Osteocyte (in vitro differentiated cells): Measurements from ENCODE around the gene AHNAK2. TPM values are rescaled to one million over a fixed set of nuclear protein-coding genes. Genes with fewer than 3 reads are reported as not detected.

Experiments used
- DNase-seq: peaks from one replicate; pipeline ENCODE4 v3.0.0; 2021; ENCODE audit warnings: mixed read lengths; ENCODE audit not compliant: unreplicated experiment; ENCODE audit errors: extremely low spot score
- H3K27ac Mint-ChIP-seq: one replicate; pipeline ENCODE4 v1.8.0; 2021; ENCODE audit warnings: mild to moderate bottlenecking, mixed read lengths; ENCODE audit not compliant: unreplicated experiment
- H3K27me3 Mint-ChIP-seq: one replicate; pipeline ENCODE4 v1.8.0; 2021; ENCODE audit warnings: mixed read lengths; ENCODE audit not compliant: unreplicated experiment
- H3K36me3 Mint-ChIP-seq: one replicate; pipeline ENCODE4 v1.8.0; 2021; ENCODE audit warnings: mixed read lengths; ENCODE audit not compliant: unreplicated experiment
- H3K4me1 Mint-ChIP-seq: one replicate; pipeline ENCODE4 v1.8.0; 2021; ENCODE audit warnings: mixed read lengths; ENCODE audit not compliant: unreplicated experiment
- H3K4me3 Mint-ChIP-seq: one replicate; pipeline ENCODE4 v1.8.0; 2021; ENCODE audit warnings: mild to moderate bottlenecking, moderate library complexity, mixed read lengths; ENCODE audit not compliant: unreplicated experiment
- H3K9me3 Mint-ChIP-seq: one replicate; pipeline ENCODE4 v1.8.0; 2021; ENCODE audit warnings: mixed read lengths; ENCODE audit not compliant: unreplicated experiment
- CTCF ChIP-seq: fragments of 200-600 bp; sonication (generic); IDR thresholded peaks from 2 replicates; pipeline ENCODE4 v1.5.0; 2021; ENCODE audit warnings: antibody characterized with exemption, mild to moderate bottlenecking, moderate library complexity
- total RNA-seq: library from RNA; stranded (reverse); gene quantifications from 2 replicates; pipeline ENCODE4 v1.2.1, GENCODE V29; 2021

Gene AHNAK2
- total RNA-seq, 1 donor from 2014 or later, result 145 TPM

DNA sequence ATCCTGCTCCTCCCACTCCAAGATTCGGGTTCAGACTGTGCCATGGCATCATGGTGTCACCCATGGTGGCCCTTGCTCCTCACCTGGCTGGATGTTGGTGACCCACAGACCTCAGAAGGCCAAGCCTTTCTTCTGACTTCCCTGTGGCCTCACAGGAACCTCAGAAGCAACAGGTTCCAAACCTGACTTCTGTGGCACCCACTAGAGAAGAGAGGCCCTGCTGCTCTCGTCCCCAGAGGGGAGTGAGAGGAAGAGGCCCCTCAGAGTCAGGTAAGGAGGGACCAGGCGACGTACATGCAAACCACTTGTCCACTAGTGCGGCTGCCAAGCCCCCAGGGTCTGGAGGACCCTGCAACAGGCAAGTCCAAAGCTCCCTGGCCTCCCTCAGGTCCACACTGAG is 17.9 kb upstream of the AHNAK2 start:
- TF ChIP-seq CTCF, result no peak
- H3K36me3 Mint-ChIP-seq, result peaks cover 17% of the 10 kb centered on the region
- peaks cover 6% of the 10 kb centered on the region for H3K9me3 Mint-ChIP-seq
- no peak for DNase-seq
- peak overlapping the region; percentile 23 for H3K27ac Mint-ChIP-seq
- H3K4me1 Mint-ChIP-seq, result no peaks in the 10 kb centered on the region
- H3K27me3 Mint-ChIP-seq, result no peaks in the 10 kb centered on the region
- no peak overlapping the region for H3K4me3 Mint-ChIP-seq

DNA sequence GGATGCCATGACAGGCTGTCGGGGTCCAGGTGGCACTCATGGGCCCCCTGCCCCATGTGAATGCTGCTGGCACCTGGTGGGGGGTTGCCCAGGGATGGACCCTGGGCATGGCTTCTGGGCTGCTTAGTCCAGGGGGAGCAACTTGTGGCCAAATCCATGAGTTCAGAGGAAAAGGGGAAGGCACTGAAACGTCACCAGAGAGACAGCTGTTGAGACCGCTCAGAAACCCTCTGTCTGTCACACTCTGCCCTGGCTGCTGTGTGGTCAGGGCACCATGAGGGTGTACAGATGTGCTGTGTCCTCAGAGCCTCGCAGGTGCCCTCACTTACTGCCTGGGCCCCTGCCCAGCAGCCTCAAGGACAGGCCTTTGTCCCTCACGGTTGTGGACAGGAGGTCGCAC is 16.8 kb upstream of the AHNAK2 start:
- TF ChIP-seq CTCF, result no peak
- Mint-ChIP-seq H3K4me1 (no peaks in the 10 kb centered on the region), H3K27ac (peak overlapping the region; percentile 38), H3K4me3 (no peak overlapping the region), H3K27me3 (no peaks in the 10 kb centered on the region), H3K36me3 (peaks cover 17% of the 10 kb centered on the region), H3K9me3 (peaks cover 5% of the 10 kb centered on the region)
- DNase-seq, result no peak

- no peak for TF ChIP-seq CTCF
Observed at GRCh38 chr14:104993808-104994591, 15.8 kb upstream of the AHNAK2 start.

DNA sequence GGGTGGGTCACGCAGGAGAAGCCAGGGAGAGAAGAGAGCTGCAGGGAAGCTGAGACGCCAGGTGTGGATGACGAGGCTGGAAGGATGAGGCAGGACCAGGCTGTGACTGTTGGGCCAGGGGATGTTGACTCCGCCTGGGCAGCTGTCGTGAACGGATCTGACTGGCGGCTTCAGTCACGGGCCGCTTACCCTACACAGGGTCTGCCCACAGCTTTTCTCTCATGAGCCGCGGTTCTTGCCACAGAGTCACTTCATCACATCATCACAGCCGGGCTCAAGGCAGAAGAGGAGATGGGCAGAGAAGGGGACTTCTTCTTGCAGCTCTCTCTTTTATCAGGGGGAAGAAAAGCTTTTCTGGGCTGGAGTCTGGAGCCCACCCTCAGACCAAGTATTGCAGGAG is 15.1 kb upstream of the AHNAK2 start:
- H3K4me1 Mint-ChIP-seq, result no peaks in the 10 kb centered on the region
- H3K9me3 Mint-ChIP-seq, result no peaks in the 10 kb centered on the region
- DNase-seq, result no peak
- H3K27ac Mint-ChIP-seq, result no peak overlapping the region
- H3K27me3 Mint-ChIP-seq, result no peaks in the 10 kb centered on the region
- H3K36me3 Mint-ChIP-seq, result peaks cover 11% of the 10 kb centered on the region
- no peak overlapping the region for H3K4me3 Mint-ChIP-seq
- TF ChIP-seq CTCF, result no peak

More at GRCh38 chr14:104993808-104994591, 15.8 kb upstream of the AHNAK2 start:
- H3K27ac Mint-ChIP-seq, result no peak overlapping the region
- no peak overlapping the region for H3K4me3 Mint-ChIP-seq
- no peaks in the 10 kb centered on the region for H3K9me3 Mint-ChIP-seq
- H3K27me3 Mint-ChIP-seq, result no peaks in the 10 kb centered on the region
- no peaks in the 10 kb centered on the region for H3K4me1 Mint-ChIP-seq
- DNase-seq, result no peak
- peaks cover 11% of the 10 kb centered on the region for H3K36me3 Mint-ChIP-seq

- Mint-ChIP-seq H3K27ac (no peak overlapping the region), H3K27me3 (no peaks in the 10 kb centered on the region), H3K9me3 (no peaks in the 10 kb centered on the region), H3K4me3 (no peak overlapping the region), H3K36me3 (peaks cover 11% of the 10 kb centered on the region), H3K4me1 (no peaks in the 10 kb centered on the region)
- TF ChIP-seq CTCF, result no peak
- DNase-seq, result no peak
Observed at GRCh38 chr14:104992501-104992900, 14.3 kb upstream of the AHNAK2 start.
